ENCODE data around the gene AFF3. TPM values are rescaled to one million over a fixed set of nuclear protein-coding genes. Genes with fewer than 3 reads are reported as not detected.

AFF3 gene
- total RNA-seq, 1 experiment from 2014 or later, result 0.22 TPM

DNA sequence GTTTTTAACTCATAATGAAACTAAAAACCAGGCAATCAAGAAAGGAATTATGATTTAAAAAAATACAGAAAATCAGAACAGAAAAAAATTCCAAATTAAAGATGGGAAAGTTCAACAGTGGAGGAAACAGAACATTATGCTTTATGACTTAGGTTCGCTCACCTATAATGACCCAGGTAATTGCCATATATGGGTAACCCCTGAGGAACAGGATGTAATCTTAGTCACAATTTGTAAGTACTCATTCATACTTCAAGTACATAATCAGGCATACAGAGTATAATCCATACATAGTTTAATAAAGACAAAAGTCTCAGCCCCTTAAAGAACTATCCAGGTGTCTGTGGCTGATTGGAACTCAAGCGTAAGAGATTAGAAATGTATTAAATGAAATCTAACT is 159.6 kb downstream of the AFF3 start:
- H4K20me1 ChIP-seq (ENCODE audit: control insufficient read depth, insufficient read depth, insufficient read length), result no peaks in the 10 kb centered on the region
- H2BK12ac ChIP-seq (ENCODE audit: insufficient read length, low read depth, low read length), result no peak overlapping the region
- no peaks in the 10 kb centered on the region for H3K79me1 ChIP-seq (ENCODE audit: insufficient read depth, low read depth, low read length, poor library complexity, severe bottlenecking)
- no peak overlapping the region for H3K56ac ChIP-seq (ENCODE audit: insufficient read length, low read depth, low read length)
- Mint-ChIP-seq H3K27ac (no peak overlapping the region), H3K9me3 (peaks cover 0 to 3% of the 10 kb centered on the region in 2 experiments; a peak in 1 of 5 replicates), H3K27me3 (ENCODE audit: low read depth) (peaks cover 4% of the 10 kb centered on the region; the same call in 1 of the 2 replicates), H3K4me3 (no peak overlapping the region), H3K4me1 (no peaks in the 10 kb centered on the region), H3K36me3 (ENCODE audit: insufficient read depth in 1 of 3, low read depth in 3 of 3) (no peaks in the 10 kb centered on the region; a peak in 1 of 7 replicates)
- H2BK15ac ChIP-seq (ENCODE audit: low read depth, low read length), result no peak overlapping the region
- DNase-seq, result no peak
- H3K23me2 ChIP-seq (ENCODE audit: insufficient read length, low read depth, low read length, poor library complexity, severe bottlenecking), result no peaks in the 10 kb centered on the region
- no peak overlapping the region for H3K27ac ChIP-seq (ENCODE audit: insufficient read length, low read depth, low read length)
- H3K14ac ChIP-seq (ENCODE audit: insufficient read depth, low read length), result no peak overlapping the region
- no peak overlapping the region for H4K5ac ChIP-seq (ENCODE audit: insufficient read length, low read depth, low read length)
- H3K18ac ChIP-seq (ENCODE audit: insufficient read length, low read depth, low read length), result no peak overlapping the region
- H2AFZ ChIP-seq (ENCODE audit: low read length), result no peak overlapping the region
- H3K79me2 ChIP-seq (ENCODE audit: insufficient read depth, low read length), result no peaks in the 10 kb centered on the region
- no peak overlapping the region for H3K4me2 ChIP-seq (ENCODE audit: insufficient read depth, insufficient read length, low read length)
- no CpG with 5 or more reads among the region's 2 CpGs for WGBS (ENCODE audit: extremely low coverage, insufficient read length, low lambda C conversion rate)
- H3K4me1 ChIP-seq (ENCODE audit: insufficient read depth, low read length), result no peaks in the 10 kb centered on the region
- no peak overlapping the region for H3K9ac ChIP-seq (ENCODE audit: extremely low read depth, insufficient read length, low read length)
- no peak overlapping the region for H3K4ac ChIP-seq (ENCODE audit: low read depth, low read length)
- no peak overlapping the region for H2AK5ac ChIP-seq (ENCODE audit: insufficient read length, low read length)
- no peaks in the 10 kb centered on the region for H3K9me3 ChIP-seq (ENCODE audit: control insufficient read depth, low read depth, low read length)
- no peak overlapping the region for H4K91ac ChIP-seq (ENCODE audit: insufficient read length, low read depth, low read length)
- H3K27me3 ChIP-seq (ENCODE audit: insufficient read depth, low read length), result no peaks in the 10 kb centered on the region
- no peak overlapping the region for H2BK20ac ChIP-seq (ENCODE audit: low read depth, low read length, poor library complexity, severe bottlenecking)
- H3K23ac ChIP-seq (ENCODE audit: insufficient read length, low read depth, low read length), result no peak overlapping the region
- TF ChIP-seq, protein P1, sequence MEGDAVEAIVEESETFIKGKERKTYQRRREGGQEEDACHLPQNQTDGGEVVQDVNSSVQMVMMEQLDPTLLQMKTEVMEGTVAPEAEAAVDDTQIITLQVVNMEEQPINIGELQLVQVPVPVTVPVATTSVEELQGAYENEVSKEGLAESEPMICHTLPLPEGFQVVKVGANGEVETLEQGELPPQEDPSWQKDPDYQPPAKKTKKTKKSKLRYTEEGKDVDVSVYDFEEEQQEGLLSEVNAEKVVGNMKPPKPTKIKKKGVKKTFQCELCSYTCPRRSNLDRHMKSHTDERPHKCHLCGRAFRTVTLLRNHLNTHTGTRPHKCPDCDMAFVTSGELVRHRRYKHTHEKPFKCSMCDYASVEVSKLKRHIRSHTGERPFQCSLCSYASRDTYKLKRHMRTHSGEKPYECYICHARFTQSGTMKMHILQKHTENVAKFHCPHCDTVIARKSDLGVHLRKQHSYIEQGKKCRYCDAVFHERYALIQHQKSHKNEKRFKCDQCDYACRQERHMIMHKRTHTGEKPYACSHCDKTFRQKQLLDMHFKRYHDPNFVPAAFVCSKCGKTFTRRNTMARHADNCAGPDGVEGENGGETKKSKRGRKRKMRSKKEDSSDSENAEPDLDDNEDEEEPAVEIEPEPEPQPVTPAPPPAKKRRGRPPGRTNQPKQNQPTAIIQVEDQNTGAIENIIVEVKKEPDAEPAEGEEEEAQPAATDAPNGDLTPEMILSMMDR (conservative IDR thresholded peaks at IDR 0.05), result no peak
- no peak overlapping the region for H3T11ph ChIP-seq (ENCODE audit: low read length)
- H4K8ac ChIP-seq (replicated peaks; ENCODE audit: insufficient read length, low read depth, low read length), result no peak overlapping the region
- H2BK120ac ChIP-seq (ENCODE audit: low read depth, low read length, poor library complexity, severe bottlenecking), result no peak overlapping the region
- no peak overlapping the region for H2BK5ac ChIP-seq (ENCODE audit: insufficient read length, low read length)
